ENCODE results near the gene C1orf21. TPM values are rescaled to one million over a fixed set of nuclear protein-coding genes. Genes with fewer than 3 reads are reported as not detected.

Gene C1orf21
- total RNA-seq, 4 donors from 2014 or later, result 24.0 to 43.0 (median 40.3) TPM

- TF ChIP-seq CTCF (IDR thresholded peaks at IDR 0.05), result no peak
- ATAC-seq (ENCODE audit: low FRiP score), result no peak
- DNase-seq (ENCODE audit: low spot score), result no peak
These were observed 18.5 kb upstream of the C1orf21 start for GRCh38 chr1:184368354-184368753.

- DNase-seq (ENCODE audit: low spot score), result no peak
- TF ChIP-seq CTCF (IDR thresholded peaks at IDR 0.05), result no peak
- ATAC-seq (ENCODE audit: low FRiP score), result no peak
These were observed 16.0 kb upstream of the C1orf21 start for GRCh38 chr1:184370850-184371249.

- TF ChIP-seq CTCF (IDR thresholded peaks at IDR 0.05), result no peak
- DNase-seq (ENCODE audit: low spot score), result no peak
- ATAC-seq (ENCODE audit: low FRiP score), result no peak
These were observed 13.7 kb upstream of the C1orf21 start for GRCh38 chr1:184373155-184373554.

- DNase-seq (ENCODE audit: low spot score) (no peak), ATAC-seq (ENCODE audit: low FRiP score) (no peak)
- TF ChIP-seq CTCF (IDR thresholded peaks at IDR 0.05), result no peak
These were observed 10.5 kb upstream of the C1orf21 start for GRCh38 chr1:184376369-184376768.

GRCh38 chr1:184379111-184379752 is 7.6 kb upstream of the C1orf21 start:
- no peak for ATAC-seq (ENCODE audit: low FRiP score)
- no peak for DNase-seq (ENCODE audit: low spot score)
- no peak for TF ChIP-seq CTCF (IDR thresholded peaks at IDR 0.05)

GRCh38 chr1:184380468-184380867 is 6.4 kb upstream of the C1orf21 start:
- no peak for DNase-seq (ENCODE audit: low spot score)
- ATAC-seq (ENCODE audit: low FRiP score), result no peak
- TF ChIP-seq CTCF (IDR thresholded peaks at IDR 0.05), result no peak

- no peak for TF ChIP-seq CTCF (IDR thresholded peaks at IDR 0.05)
- ATAC-seq (ENCODE audit: low FRiP score) (no peak), DNase-seq (ENCODE audit: low spot score) (no peak)
These were observed 3.0 kb upstream of the C1orf21 start for GRCh38 chr1:184383772-184384323.

All from omental fat pad (tissue), 4 donors.